ENCODE results near the gene PRMT9.

Gene PRMT9

DNA sequence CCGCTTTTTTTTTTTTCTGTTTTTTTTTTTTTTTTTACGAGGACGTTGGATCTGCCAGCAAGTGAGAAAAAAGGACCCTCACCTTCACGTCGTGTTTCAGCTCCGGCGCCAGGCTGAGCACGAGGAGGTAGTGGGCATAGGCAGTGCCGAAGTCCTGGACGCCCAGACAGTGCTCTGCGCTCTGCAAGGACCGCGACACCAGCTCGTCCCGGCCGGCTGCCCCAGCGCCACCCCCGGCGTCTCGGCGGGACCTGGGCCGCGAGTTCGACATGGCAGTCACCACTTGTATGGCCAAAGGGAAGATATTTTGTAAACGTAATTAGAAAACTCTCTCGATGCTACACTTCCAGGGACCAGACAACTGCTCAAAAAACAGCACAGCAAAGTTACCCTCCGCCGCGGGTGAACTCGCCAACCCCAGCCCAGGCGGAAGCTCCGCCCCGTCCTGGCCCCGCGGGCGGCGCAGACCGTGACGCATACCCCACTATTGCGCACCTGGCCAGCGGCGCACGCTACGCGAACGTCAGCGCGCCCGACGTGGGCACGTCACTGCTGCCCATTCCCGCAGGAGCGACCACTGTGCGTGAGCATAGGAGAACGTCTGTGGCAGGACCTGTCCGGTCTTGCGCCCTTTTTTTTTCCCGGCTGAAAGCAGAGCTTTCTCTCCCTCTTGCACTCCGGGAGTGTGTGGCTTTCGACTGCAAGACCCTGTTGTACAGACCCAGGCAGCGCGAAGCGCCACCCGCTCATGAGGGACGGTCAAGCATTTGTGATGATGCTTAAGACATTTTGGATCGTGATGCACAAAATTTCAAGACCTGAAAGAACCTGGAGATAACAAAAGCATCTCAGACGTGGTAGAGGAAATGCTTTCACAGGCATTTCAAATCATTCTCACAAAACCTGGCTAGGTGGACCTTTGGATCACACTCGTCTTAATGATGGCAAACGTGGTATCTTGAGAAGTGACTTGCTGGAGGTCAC is at the start of gene PRMT9:
Gene PRMT9, minus strand, starts transcription at position 447 of the 984 bp plus-strand sequence. Its CDS starts 176 bp downstream, at position 271.
- DNase-seq, result peak; percentile 71

- no peak for DNase-seq
Observed at GRCh38 chr4:147732518-147733235, 48.7 kb upstream of the PRMT9 start.

GRCh38 chr4:147731580-147732517 is 47.9 kb upstream of the PRMT9 start, which contains the start of gene ARHGAP10:
Gene ARHGAP10, plus strand, starts transcription at chr4:147732088. Its CDS starts 214 bp downstream, at chr4:147732302.
- DNase-seq, result peak; percentile 45

GRCh38 chr4:147730333-147730732 is 46.4 kb upstream of the PRMT9 start:
- DNase-seq, result no peak

GRCh38 chr4:147727476-147728028 is 43.6 kb upstream of the PRMT9 start:
- DNase-seq, result no peak

GRCh38 chr4:147725673-147726072 is 41.7 kb upstream of the PRMT9 start:
- DNase-seq, result no peak

- no peak for DNase-seq
Observed at GRCh38 chr4:147724468-147725201, 40.7 kb upstream of the PRMT9 start.

DNA sequence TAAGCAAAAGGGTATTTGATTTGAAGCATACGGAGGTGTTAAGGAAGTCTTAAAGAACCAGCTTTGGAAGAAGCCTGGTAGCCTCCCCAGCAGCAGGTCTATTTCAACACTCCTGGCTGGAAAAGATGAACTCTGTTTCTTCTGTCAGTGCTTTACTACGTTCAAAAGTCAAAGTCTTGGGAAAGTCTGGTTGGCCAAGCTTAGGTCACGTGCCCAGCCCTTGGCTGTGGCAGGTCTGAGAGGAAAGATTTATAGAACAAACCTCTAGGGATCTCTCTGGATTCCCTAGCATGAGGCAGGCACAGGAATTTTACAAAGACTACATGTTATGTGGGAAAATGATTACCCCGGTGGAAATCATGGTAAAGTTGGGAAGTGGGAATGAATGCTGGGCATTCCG is 39.4 kb upstream of the PRMT9 start:
- DNase-seq, result no peak

DNA sequence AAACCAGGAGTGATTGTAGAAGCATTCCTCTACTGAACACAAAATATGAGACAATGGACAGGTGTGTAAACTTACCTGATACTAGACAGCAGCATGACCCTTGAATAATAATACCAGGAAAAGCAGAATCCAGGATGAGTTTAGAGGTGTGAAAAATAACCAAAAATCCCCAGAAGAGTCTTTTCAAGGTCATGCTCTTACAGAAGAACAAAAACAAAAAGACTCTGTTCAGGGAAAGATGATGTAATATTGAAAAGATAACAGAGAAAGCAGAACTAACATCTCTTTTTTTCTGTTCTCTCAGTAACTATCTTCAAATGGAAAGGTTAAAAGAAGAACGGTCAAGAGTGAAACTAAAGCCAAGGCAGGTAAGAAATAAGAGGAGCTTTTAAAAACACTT is 33.9 kb upstream of the PRMT9 start:
- no peak for DNase-seq

- DNase-seq, result no peak
Observed at GRCh38 chr4:147714575-147715401, 30.8 kb upstream of the PRMT9 start.

- no peak for DNase-seq
Observed at GRCh38 chr4:147709999-147710398, 26.0 kb upstream of the PRMT9 start.

- DNase-seq, result no peak
Observed at GRCh38 chr4:147707892-147708672, 24.1 kb upstream of the PRMT9 start.

- no peak for DNase-seq
Observed at GRCh38 chr4:147704846-147705245, 20.9 kb upstream of the PRMT9 start.

GRCh38 chr4:147696866-147697265 is 12.9 kb upstream of the PRMT9 start:
- no peak for DNase-seq

DNA sequence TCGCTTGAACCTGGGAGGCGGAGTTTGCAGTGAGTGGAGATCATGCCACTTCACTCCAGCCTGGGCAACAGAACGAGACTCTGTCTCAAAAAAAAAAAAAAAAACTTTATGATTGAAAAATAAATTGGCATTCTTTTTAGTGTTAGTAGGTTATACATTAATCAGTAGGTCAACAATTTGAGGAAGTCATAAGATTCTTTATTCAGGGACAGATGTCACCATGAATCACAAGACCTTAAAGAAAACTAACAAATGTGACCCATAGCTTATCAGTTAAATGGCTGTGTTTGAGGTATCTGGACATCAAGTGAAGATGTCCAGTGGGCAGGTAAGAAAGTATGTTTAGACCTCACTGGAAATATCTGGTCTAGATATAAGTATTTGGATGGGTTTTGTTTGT is 9.3 kb upstream of the PRMT9 start:
- no peak for DNase-seq

- no peak for DNase-seq
Observed at GRCh38 chr4:147691820-147692219, 7.9 kb upstream of the PRMT9 start.

DNA sequence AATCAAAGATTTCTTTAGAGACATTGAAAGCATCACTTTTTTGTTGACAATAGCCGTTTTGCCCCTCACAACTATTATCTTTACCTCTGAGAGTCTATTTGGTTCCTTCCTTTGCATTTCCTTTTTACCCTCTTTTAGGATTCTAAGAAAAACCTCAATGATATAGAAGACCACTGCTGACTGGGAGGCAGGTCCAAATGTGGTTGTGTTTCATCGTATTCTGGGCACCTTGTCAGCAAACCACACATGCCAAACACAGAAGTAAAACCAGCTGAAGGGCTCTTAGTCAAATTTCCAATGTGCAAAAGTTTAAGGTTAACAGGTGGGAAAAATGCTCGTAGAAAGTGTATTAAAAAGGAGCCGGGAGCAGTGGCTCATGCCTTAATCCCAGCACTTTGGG is 5.1 kb upstream of the PRMT9 start:
- no peak for DNase-seq

DNA sequence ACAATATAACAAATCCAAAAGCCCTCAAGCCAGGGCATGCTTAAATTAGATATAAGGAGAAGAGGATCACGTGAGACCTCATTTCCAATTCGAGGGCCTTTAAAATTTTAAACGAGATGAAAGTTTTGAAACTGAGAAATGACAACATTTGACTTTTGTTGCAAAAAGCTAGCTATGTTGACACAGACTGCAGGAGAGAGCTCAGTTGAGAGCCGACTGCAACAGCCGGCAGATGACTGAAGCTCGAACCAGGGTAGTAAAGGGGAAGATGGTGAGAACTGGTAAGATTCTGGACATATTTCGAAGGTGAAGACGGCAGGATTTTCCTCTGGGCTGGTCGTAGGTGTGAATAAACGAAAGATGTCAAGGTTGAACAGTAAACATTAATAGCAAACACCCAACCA is 773 bp downstream of the PRMT9 start:
- DNase-seq, result no peak

- no peak for DNase-seq
Observed at GRCh38 chr4:147682755-147683154, 1.2 kb downstream of the PRMT9 start.

Measured in NCI-H2171 (cell line).